Measurements from ENCODE around the gene RFX7.
A peak's percentile ranks its signal among the peaks of the same experiment; 100 is the strongest.
"Not testable (repeated sequence)": the region's sequence is repeated elsewhere in the genome, so short reads cannot be mapped to it uniquely, and the experiment has no call there.

RFX7 gene

GRCh38 chr15:56243163-56244037 is at the start of gene RFX7:
Gene RFX7, minus strand, starts transcription at chr15:56243879. Its CDS starts 594 bp downstream, at chr15:56243285.
- H3K4me3 ChIP-seq (ENCODE audit: low read depth, low read length) = peak within 1 kb of the TSS; percentile 87

GRCh38 chr15:56292546-56293316 is 49.1 kb upstream of the RFX7 start:
- H3K4me3 ChIP-seq (ENCODE audit: low read depth, low read length) = no peak overlapping the region

- H3K4me3 ChIP-seq (ENCODE audit: low read depth, low read length) = no peak overlapping the region
These were observed 48.1 kb upstream of the RFX7 start for GRCh38 chr15:56291741-56292140.

- H3K4me3 ChIP-seq (ENCODE audit: low read depth, low read length) = no peak overlapping the region
These were observed 42.5 kb upstream of the RFX7 start for GRCh38 chr15:56286213-56286612.

GRCh38 chr15:56281145-56281544 is 37.5 kb upstream of the RFX7 start:
- no peak overlapping the region for H3K4me3 ChIP-seq (ENCODE audit: low read depth, low read length)

GRCh38 chr15:56273724-56274123 is 30.0 kb upstream of the RFX7 start:
- H3K4me3 ChIP-seq (ENCODE audit: low read depth, low read length) = no peak overlapping the region

GRCh38 chr15:56272454-56272853 is 28.8 kb upstream of the RFX7 start:
- H3K4me3 ChIP-seq (ENCODE audit: low read depth, low read length) = no peak overlapping the region

- H3K4me3 ChIP-seq (ENCODE audit: low read depth, low read length) = not testable (repeated sequence)
These were observed 22.8 kb upstream of the RFX7 start for GRCh38 chr15:56266465-56266864.

GRCh38 chr15:56261854-56262509 is 18.3 kb upstream of the RFX7 start:
- no peak overlapping the region for H3K4me3 ChIP-seq (ENCODE audit: low read depth, low read length)

- not testable (repeated sequence) for H3K4me3 ChIP-seq (ENCODE audit: low read depth, low read length)
These were observed 13.6 kb upstream of the RFX7 start for GRCh38 chr15:56257306-56257705.

- H3K4me3 ChIP-seq (ENCODE audit: low read depth, low read length) = no peak overlapping the region
These were observed 10.6 kb upstream of the RFX7 start for GRCh38 chr15:56254265-56254664.

GRCh38 chr15:56252386-56252785 is 8.7 kb upstream of the RFX7 start:
- H3K4me3 ChIP-seq (ENCODE audit: low read depth, low read length) = no peak overlapping the region

GRCh38 chr15:56251315-56252095 is 7.8 kb upstream of the RFX7 start:
- H3K4me3 ChIP-seq (ENCODE audit: low read depth, low read length) = no peak overlapping the region

- H3K4me3 ChIP-seq (ENCODE audit: low read depth, low read length) = no peak overlapping the region
These were observed 6.9 kb upstream of the RFX7 start for GRCh38 chr15:56250626-56251025.

GRCh38 chr15:56249092-56249491 is 5.4 kb upstream of the RFX7 start:
- H3K4me3 ChIP-seq (ENCODE audit: low read depth, low read length) = no peak overlapping the region

GRCh38 chr15:56248311-56248992 is 4.8 kb upstream of the RFX7 start:
- H3K4me3 ChIP-seq (ENCODE audit: low read depth, low read length) = no peak overlapping the region

- H3K4me3 ChIP-seq (ENCODE audit: low read depth, low read length) = no peak overlapping the region
These were observed 3.6 kb upstream of the RFX7 start for GRCh38 chr15:56247266-56247665.

GRCh38 chr15:56245871-56246814 is 2.5 kb upstream of the RFX7 start:
- H3K4me3 ChIP-seq (ENCODE audit: low read depth, low read length) = no peak overlapping the region
